ENCODE results near the gene EVI5L. TPM values are rescaled to one million over a fixed set of nuclear protein-coding genes. Genes with fewer than 3 reads are reported as not detected.

The EVI5L gene
- total and polyA plus RNA-seq, 2 of the 13 experiments (the other 11 are each of a cell fraction or from before 2014, with no cell fraction given), result 1.7 to 2.4 TPM

DNA sequence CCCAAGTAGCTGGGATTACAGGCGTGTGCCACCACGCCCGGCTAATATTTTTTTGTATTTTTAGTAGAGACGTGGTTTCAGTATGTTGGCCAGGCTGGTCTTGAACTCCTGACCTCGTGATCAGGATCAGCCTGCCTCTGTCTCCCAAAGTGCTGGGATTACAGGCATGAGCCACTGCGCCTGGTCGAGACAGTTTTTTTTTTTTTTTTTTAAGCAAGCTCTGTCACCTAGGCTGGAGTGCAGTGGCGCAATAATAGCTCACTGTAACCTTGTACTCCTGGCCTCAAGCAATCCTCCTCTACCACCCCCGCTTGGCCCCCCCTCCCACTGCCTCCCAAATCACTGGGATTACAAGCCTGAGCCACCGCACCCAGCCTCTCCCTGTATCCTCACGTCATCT is 67.3 kb downstream of the EVI5L start (continued):
- TF ChIP-seq ZNF143 (CRISPR knock-in tag; IDR thresholded peaks at IDR 0.05) (no peak), ZNF629 (CRISPR knock-in tag; conservative IDR thresholded peaks at IDR 0.05) (peak; percentile 71), ZBTB37 (CRISPR knock-in tag; IDR thresholded peaks at IDR 0.05) (no peak), MLXIP (CRISPR knock-in tag; IDR thresholded peaks at IDR 0.05; ENCODE audit: borderline replicate concordance) (no peak), ZNF501 (CRISPR knock-in tag; IDR thresholded peaks at IDR 0.05) (peak; percentile 53; the same call in 1 of the 2 replicates), ZNF142 (CRISPR knock-in tag; IDR thresholded peaks at IDR 0.05) (0 out of 2 replicates have a peak, but pooled peaks have one; percentile 33), NFE2L2 (IDR thresholded peaks at IDR 0.05; ENCODE audit: low read length) (no peak), HDAC2 (CRISPR knock-in tag; IDR thresholded peaks at IDR 0.05) (peak; percentile 52; the same call in 1 of the 2 replicates), ZNF20 (CRISPR knock-in tag; IDR thresholded peaks at IDR 0.05) (no peak), ZNF710 (CRISPR knock-in tag; IDR thresholded peaks at IDR 0.05; ENCODE audit: borderline replicate concordance) (no peak; the same call in 1 of the 2 replicates), TRIM24 (CRISPR knock-in tag; IDR thresholded peaks at IDR 0.05) (no peak), ZNF256 (CRISPR knock-in tag; conservative IDR thresholded peaks at IDR 0.05) (no peak)
- TF ChIP-seq, protein P1, sequence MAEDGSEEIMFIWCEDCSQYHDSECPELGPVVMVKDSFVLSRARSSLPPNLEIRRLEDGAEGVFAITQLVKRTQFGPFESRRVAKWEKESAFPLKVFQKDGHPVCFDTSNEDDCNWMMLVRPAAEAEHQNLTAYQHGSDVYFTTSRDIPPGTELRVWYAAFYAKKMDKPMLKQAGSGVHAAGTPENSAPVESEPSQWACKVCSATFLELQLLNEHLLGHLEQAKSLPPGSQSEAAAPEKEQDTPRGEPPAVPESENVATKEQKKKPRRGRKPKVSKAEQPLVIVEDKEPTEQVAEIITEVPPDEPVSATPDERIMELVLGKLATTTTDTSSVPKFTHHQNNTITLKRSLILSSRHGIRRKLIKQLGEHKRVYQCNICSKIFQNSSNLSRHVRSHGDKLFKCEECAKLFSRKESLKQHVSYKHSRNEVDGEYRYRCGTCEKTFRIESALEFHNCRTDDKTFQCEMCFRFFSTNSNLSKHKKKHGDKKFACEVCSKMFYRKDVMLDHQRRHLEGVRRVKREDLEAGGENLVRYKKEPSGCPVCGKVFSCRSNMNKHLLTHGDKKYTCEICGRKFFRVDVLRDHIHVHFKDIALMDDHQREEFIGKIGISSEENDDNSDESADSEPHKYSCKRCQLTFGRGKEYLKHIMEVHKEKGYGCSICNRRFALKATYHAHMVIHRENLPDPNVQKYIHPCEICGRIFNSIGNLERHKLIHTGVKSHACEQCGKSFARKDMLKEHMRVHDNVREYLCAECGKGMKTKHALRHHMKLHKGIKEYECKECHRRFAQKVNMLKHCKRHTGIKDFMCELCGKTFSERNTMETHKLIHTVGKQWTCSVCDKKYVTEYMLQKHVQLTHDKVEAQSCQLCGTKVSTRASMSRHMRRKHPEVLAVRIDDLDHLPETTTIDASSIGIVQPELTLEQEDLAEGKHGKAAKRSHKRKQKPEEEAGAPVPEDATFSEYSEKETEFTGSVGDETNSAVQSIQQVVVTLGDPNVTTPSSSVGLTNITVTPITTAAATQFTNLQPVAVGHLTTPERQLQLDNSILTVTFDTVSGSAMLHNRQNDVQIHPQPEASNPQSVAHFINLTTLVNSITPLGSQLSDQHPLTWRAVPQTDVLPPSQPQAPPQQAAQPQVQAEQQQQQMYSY (CRISPR knock-in tag; IDR thresholded peaks at IDR 0.05), result no peak
